Measurements from ENCODE around the gene ARHGAP22. TPM values are rescaled to one million over a fixed set of nuclear protein-coding genes. Genes with fewer than 3 reads are reported as not detected.
A peak's percentile ranks its signal among the peaks of the same experiment; 100 is the strongest.

ARHGAP22 gene
- total RNA-seq, 1 experiment from 2014 or later, result 0.53 TPM

DNA sequence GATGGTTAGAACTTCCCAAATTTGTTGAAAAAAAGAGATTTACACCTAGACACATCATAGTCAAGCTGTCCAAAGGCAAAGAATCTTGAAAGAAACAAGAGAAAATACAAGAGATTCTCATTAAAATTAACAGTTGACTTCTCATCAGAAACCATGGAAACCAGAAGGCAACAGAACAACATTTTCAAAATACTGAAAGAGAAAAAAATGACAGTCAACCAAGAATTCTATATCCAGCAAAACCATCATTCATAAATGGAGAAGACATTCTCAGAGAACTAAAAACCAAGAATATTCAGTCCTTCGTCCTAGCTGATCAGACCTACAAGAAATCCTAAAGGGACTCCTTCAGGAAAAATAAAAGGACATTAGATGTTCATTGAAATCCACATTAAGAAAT lies 90.6 kb downstream of the ARHGAP22 start:
- H3K27me3 ChIP-seq (replicated peaks), result no peaks in the 10 kb centered on the region
- 0 out of 2 replicates have a peak, but pooled peaks cover 3% of the 10 kb centered on the region for H3K9me3 ChIP-seq (replicated peaks)
- no peak for DNase-seq (ENCODE audit: low read depth in 1 of 2, low spot score in 2 of 2)
- H3K4me1 ChIP-seq (replicated peaks), result no peaks in the 10 kb centered on the region
- H3K27ac ChIP-seq, result no peak overlapping the region
- H3K4me3 ChIP-seq, result no peak overlapping the region
- no peaks in the 10 kb centered on the region for H3K36me3 ChIP-seq

DNA sequence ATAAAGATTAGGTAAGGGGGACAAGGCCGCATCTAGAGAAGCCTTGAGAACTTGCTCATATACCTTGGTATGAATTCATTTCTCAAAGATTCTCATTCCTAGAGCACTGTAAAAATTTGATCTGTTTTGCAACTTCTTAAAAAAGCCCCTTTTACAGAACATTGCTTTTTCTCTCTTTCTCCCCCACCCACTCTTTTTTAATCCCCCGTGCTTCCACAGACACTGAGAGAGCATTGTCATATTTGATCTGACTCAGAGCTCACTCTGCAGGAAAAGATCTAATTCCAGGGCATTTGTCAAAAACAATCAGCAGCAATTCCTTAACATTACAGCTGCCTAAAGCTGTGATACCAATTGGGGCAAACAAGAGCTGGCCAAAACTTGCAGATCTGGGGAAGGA lies 92.0 kb downstream of the ARHGAP22 start:
- Histone ChIP-seq H3K4me3 (no peak overlapping the region), H3K27me3 (replicated peaks) (no peaks in the 10 kb centered on the region), H3K36me3 (no peaks in the 10 kb centered on the region), H3K27ac (no peak overlapping the region), H3K9me3 (replicated peaks) (0 out of 2 replicates have a peak, but pooled peaks cover 3% of the 10 kb centered on the region), H3K4me1 (replicated peaks) (no peaks in the 10 kb centered on the region)
- DNase-seq (ENCODE audit: low read depth in 1 of 2, low spot score in 2 of 2), result no peak

DNA sequence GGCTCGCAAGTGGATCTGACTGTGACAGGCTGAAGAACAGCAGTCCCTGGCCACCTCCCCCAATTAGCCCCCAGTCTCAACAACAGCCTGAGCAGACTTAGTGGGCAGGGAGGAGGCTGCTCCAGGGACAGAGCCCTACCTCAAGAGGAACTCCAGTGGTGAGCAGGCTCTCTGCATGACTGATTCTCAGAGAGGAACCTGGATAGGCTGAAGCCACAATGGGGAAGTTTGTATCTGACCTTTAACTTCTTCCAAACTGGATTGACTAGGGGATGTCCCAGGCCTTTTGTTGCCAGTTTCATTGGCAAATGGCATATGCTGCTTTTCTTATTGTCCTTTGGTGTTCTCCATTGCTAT lies 93.0 kb downstream of the ARHGAP22 start:
- H3K4me3 ChIP-seq, result no peak overlapping the region
- no peaks in the 10 kb centered on the region for H3K27me3 ChIP-seq (replicated peaks)
- no peaks in the 10 kb centered on the region for H3K36me3 ChIP-seq
- H3K4me1 ChIP-seq (replicated peaks), result no peaks in the 10 kb centered on the region
- 0 out of 2 replicates have a peak, but pooled peaks cover 3% of the 10 kb centered on the region for H3K9me3 ChIP-seq (replicated peaks)
- DNase-seq (ENCODE audit: low read depth in 1 of 2, low spot score in 2 of 2), result no peak
- no peak overlapping the region for H3K27ac ChIP-seq

DNA sequence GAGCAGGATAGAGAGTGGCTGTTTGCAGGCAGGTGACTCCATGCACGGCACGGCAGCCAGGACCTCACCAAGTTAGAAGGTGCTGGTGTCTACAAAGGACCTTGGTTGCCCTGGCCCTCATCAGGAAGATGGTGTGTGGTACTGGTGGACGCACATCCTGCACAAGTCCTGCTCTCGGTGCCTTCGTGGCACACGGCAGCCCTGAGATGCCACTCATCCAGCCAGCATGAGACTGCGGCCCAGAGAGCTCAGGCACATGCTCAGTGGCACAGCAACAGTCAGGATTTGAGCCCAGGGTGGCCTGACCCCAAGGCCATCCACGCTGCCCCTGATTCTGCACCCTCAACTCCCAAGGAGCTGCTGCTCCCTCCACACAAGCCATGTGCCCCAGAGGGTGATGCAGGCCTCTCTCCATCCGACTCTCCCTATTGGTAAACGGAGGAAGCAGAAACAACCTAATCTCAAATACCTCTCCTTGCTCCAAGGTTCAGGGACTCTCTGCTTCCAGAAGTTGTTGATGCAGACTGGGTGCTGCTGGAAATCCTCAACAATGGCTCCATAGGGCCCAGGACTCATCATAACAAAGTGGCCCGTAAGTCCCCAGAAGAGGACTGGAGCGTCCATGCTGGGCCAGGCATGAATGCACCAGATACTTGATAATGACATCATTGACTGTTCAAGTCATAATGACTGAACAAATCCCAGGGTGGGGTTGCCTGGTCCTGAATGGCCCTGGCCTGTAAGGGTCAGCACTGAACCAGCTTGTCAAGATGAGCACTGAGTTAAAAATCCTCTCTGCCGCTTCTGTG lies 93.6 kb downstream of the ARHGAP22 start:
- DNase-seq (ENCODE audit: low read depth in 1 of 2, low spot score in 2 of 2), result no peak
- Histone ChIP-seq H3K4me3 (no peak overlapping the region), H3K27me3 (replicated peaks) (no peaks in the 10 kb centered on the region), H3K9me3 (replicated peaks) (0 out of 2 replicates have a peak, but pooled peaks cover 3% of the 10 kb centered on the region), H3K4me1 (replicated peaks) (no peaks in the 10 kb centered on the region), H3K36me3 (no peaks in the 10 kb centered on the region), H3K27ac (no peak overlapping the region)

DNA sequence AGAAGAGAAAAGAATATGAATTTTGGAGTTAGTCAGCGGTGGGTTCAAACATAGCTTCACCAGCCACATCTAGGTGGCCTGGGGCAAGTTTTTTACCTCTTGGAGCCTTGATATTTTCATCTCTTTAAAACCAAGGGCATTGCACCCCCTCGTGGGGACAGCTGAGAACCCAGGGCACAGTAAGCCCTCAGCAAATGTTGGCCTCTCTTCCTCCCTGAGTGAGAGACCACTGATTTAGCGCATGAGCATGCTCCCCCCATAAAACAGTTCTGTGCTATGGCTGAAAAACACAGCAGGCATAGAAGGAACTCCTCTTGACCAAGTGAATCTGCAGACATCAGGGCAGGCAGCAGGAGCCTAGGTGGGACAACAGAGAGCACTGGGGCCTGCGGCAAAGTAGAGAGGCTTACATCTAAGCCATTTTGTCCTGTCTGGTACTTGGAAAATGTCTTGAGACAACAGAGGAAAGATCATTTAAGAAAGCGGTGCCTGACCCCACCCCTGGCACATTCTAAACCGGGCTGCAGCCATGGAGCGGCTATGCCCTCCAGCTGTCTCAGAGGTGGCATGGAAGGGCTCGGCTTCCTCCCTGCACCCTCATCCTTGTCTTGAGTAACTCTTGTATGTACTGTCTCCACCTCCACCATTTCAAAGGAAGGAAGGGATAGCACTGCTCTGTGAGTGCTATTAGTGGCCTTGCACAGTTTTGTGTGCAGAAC lies 94.7 kb downstream of the ARHGAP22 start:
- no peak overlapping the region for H3K27ac ChIP-seq
- no peak for DNase-seq (ENCODE audit: low read depth in 1 of 2, low spot score in 2 of 2)
- H3K4me1 ChIP-seq (replicated peaks), result no peaks in the 10 kb centered on the region
- no peaks in the 10 kb centered on the region for H3K27me3 ChIP-seq (replicated peaks)
- no peaks in the 10 kb centered on the region for H3K36me3 ChIP-seq
- no peak overlapping the region for H3K4me3 ChIP-seq
- no peaks in the 10 kb centered on the region for H3K9me3 ChIP-seq (replicated peaks)

DNA sequence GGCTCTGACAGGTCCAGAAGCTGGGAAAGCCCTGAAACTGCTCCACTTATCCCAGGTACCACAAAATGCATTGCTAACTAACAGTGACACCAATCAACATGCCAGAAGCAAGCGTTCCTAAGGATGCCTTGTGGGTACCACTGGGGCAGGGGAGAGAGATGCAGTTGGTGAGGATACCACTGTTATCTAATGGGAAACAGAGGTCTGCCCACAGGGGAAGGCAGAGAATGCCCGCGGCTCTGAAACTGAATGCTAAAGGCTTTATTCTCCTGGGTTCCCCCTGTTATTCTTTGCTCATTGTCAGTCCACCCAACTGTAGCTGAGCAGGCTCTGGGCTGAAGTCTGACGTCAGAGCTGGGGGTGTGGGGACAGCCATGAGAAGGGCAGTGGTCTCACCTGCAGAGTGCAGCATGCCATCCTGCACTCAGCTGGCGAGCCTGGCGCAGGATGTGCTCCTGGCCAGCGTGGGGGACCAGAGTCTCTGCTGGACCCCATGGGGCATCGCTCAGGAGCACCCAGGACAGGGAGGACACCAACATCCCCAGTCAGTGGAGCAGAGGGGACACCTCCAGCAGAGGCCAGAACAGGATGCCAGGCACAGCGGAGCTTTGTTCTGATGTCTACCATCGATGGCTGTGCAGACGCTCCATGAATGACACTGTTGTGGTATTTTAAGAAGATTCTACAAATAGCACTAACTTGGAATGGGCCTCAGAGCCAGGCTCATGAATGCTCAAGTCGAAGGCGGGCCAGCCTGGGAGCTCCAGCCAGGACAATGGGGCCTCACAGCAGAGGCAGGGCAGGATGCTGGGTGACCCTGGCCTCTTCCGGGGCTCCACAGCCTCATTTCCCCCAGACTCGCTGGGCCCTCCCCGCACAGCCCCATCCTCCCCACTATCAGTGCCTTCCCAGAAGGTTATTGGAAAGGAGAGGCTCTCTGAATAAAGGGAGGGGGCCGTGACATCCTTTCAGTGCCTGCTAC lies 95.8 kb downstream of the ARHGAP22 start:
- Histone ChIP-seq H3K9me3 (replicated peaks) (no peaks in the 10 kb centered on the region), H3K4me1 (replicated peaks) (no peaks in the 10 kb centered on the region), H3K27ac (no peak overlapping the region), H3K4me3 (no peak overlapping the region), H3K36me3 (no peaks in the 10 kb centered on the region), H3K27me3 (replicated peaks) (no peaks in the 10 kb centered on the region)
- DNase-seq (ENCODE audit: low read depth in 1 of 2, low spot score in 2 of 2), result no peak

DNA sequence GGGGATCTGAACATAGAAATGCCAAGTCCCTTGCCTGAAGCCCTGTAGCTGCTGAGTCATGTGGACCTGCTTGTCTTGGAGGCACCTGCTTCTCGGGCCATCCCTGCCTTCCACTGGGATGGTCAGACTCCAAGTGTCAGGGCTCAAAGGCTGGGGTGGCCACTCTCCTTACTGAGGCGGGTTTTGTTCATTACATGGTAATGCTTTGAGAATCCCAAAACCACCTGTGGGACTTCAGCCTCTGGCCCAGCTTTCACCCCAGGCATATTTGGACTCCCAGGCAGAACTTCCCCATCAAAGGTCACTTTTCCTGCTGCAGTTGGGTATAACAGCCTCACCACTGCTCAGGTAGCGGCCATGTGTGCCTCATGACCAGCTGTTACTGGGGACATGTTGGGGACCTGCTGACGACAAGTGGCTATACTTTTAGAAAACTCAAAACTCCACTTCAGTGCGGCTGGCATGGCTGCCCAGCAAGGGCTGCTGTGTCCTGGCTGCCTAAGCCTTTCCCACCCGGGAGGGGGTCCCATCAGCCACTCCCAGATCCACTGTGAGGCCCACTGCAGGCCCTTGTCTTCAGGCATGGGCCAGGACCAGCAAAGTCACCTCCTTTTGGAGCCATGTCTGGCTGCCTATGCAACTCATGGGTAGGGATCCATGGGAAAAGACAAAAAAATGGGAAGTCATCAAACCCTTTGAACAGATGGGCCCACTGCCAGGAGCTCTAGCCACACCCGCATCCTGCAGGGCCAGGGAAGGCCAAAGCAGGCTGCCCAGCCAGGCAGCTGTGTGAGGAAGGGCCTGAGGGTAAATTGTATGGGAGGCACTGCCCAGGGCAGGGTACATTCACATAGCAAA lies 96.7 kb downstream of the ARHGAP22 start:
- no peaks in the 10 kb centered on the region for H3K27me3 ChIP-seq (replicated peaks)
- no peak for DNase-seq (ENCODE audit: low read depth in 1 of 2, low spot score in 2 of 2)
- H3K36me3 ChIP-seq, result no peaks in the 10 kb centered on the region
- no peaks in the 10 kb centered on the region for H3K4me1 ChIP-seq (replicated peaks)
- H3K4me3 ChIP-seq, result no peak overlapping the region
- H3K9me3 ChIP-seq (replicated peaks), result no peaks in the 10 kb centered on the region
- H3K27ac ChIP-seq, result no peak overlapping the region

DNA sequence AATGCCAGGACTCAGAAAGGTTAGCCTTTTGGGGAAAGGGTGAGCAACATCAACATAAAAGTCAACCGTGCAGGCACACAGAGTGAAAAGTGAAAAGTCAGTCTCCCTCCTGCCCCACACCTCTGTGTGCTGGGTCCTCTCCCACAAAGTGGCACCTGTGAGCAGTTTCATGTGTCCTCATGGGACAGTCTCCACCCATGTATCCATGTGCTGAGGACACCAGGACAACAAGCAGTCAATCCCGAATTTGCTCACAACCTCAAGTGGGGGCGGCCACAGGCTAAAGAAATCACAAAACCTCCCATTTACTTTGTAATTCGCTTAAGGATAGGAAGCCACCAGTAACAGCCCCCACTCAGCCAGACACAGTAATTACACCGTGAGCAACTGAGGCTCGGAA lies 97.4 kb downstream of the ARHGAP22 start:
- Histone ChIP-seq H3K36me3 (no peaks in the 10 kb centered on the region), H3K27ac (no peak overlapping the region), H3K4me1 (replicated peaks) (no peaks in the 10 kb centered on the region), H3K27me3 (replicated peaks) (no peaks in the 10 kb centered on the region), H3K4me3 (no peak overlapping the region), H3K9me3 (replicated peaks) (no peaks in the 10 kb centered on the region)
- no peak for DNase-seq (ENCODE audit: low read depth in 1 of 2, low spot score in 2 of 2)

DNA sequence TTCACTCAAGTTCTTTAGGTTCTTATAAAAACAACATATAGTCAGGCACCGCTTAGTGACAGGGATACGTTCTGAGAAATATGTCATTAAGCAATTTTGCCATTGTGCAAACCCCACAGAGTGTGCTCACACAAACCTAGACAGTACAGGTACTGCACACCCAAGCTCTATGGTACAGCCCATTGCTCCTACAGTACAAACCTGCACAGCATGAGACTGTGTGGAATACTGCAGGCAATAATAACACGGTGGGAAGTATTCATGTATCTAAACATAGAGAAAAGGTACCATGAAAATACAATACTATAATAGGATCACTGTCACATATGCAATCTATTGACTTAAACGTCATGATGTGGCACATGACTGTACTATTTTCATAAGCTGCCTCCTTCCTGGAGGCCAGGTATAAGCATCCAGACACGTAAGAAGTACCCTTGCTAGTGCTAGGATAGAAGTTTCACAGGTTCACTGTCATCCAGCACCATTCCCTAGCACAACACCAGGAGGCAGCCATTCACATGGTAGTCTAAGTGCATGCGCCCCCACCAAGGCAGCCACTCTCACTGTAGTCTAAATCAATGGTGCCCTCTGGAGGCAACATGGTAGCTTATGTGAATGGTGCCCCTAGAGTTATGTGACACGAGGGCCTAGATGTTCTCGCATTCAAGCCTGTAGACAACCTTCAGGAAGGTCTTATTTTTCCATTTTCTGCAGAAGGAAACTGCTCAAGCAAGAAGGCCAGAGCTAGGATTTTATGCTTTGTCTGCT lies 98.5 kb downstream of the ARHGAP22 start:
- peak; percentile 35 to 74 for DNase-seq (ENCODE audit: low read depth in 1 of 2, low spot score in 2 of 2)
- H3K4me1 ChIP-seq (replicated peaks), result no peaks in the 10 kb centered on the region
- no peak overlapping the region for H3K27ac ChIP-seq
- no peaks in the 10 kb centered on the region for H3K9me3 ChIP-seq (replicated peaks)
- H3K4me3 ChIP-seq, result no peak overlapping the region
- no peaks in the 10 kb centered on the region for H3K36me3 ChIP-seq
- H3K27me3 ChIP-seq (replicated peaks), result no peaks in the 10 kb centered on the region

DNA sequence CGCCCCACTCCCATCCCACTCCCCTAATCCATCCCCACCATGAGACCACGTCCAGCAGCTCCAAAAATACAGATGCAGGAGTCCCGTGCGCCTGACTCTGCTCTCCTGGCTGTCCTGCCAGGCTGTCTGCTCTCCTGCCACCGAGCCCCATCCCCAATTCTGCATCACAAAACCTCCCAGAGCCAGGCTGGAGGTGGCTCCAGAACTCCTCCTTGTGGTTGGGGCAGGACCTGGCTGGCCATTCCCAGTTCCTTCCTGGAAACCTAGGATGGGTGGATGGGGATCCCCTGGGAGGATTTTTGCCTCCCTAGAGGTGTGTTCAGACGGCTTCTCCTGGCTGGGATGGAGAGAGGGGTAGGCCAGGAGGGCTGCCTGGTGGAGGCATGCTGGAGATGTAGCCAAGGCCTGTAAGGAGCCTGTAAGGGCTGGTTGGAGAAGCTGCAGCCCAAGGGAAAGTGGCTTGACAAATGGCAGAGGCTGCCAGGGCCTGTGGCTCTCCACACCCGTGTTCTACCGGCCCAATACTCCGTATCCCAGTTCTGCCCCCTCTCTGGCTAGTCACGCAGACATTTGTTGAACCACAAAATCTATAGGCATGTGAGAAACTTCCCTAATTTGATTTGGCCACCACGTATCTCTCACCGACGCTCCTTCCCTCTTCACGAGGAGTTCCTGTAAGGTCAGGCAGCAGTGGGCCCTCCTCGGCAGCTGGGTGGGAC lies 99.3 kb downstream of the ARHGAP22 start:
- no peaks in the 10 kb centered on the region for H3K27me3 ChIP-seq (replicated peaks)
- no peaks in the 10 kb centered on the region for H3K36me3 ChIP-seq
- H3K27ac ChIP-seq, result no peak overlapping the region
- H3K4me3 ChIP-seq, result no peak overlapping the region
- DNase-seq (ENCODE audit: low read depth in 1 of 2, low spot score in 2 of 2), result peak in 1 of 2 experiments; percentile 37
- H3K4me1 ChIP-seq (replicated peaks), result no peaks in the 10 kb centered on the region
- no peaks in the 10 kb centered on the region for H3K9me3 ChIP-seq (replicated peaks)

DNA sequence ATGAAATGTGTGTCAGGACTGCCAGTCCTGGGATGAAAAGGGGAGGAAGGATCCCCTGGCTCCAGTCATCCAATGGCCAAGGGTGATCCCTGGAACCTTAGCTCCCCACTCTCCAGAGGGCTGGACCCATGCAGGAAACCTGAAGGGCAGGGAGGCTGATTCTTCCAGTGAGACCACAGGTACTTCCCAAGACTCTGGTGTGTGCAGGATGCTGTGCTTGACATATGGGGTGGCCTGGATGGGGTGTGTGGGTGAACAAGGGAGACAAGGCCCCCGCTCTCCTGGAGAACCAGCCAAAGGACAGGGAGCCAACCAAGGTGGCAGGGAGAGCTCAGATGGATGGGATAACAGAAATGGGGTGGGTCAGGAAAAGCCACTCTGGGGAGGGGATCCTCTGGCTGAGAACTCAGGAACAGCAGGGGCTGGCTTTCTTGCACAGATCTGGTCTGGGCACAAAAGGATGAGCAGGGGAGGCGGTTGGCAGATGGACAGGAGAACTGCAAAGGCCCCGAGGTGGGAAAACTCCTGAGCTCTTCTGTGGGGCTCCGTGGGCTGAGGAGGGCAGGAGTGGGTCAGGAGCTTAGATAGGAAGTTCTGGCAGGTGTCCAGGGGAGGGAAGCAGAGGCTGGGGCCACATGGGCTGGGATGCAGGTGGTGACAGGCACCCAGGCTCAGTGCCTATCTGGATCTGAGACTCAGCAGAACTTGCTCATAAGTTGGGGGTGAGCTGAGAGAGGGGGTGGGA lies 100.6 kb downstream of the ARHGAP22 start:
- Histone ChIP-seq H3K4me3 (no peak overlapping the region), H3K27me3 (replicated peaks) (no peaks in the 10 kb centered on the region), H3K36me3 (no peaks in the 10 kb centered on the region), H3K27ac (no peak overlapping the region), H3K9me3 (replicated peaks) (no peaks in the 10 kb centered on the region), H3K4me1 (replicated peaks) (no peaks in the 10 kb centered on the region)
- DNase-seq (ENCODE audit: low read depth in 1 of 2, low spot score in 2 of 2), result peak in 1 of 2 experiments; percentile 36

Measured in SJSA1 (cell line).